CD1c-positive myeloid dendritic cell (primary cell): ENCODE measurements around the gene IFNL2.
"Not testable (repeated sequence)": the region's sequence is repeated elsewhere in the genome, so short reads cannot be mapped to it uniquely, and the experiment has no call there.

Experiments
- DNase-seq: peaks from one replicate; pipeline ENCODE4 v3.0.0-alpha.2; 2016; ENCODE audit errors: extremely low spot score

IFNL2 gene

GRCh38 chr19:39297931-39298634, 29.9 kb downstream of the IFNL2 start:
- DNase-seq, result no peak

GRCh38 chr19:39299404-39299803, 31.2 kb downstream of the IFNL2 start:
- no peak for DNase-seq

GRCh38 chr19:39299832-39300231, 31.6 kb downstream of the IFNL2 start:
- DNase-seq, result no peak

GRCh38 chr19:39301021-39301420, 32.8 kb downstream of the IFNL2 start:
- DNase-seq, result no peak

- peak; percentile 58 for DNase-seq
Observed at GRCh38 chr19:39301562-39301961, 33.4 kb downstream of the IFNL2 start.

- no peak for DNase-seq
Observed at GRCh38 chr19:39303373-39304184, 35.4 kb downstream of the IFNL2 start.

- no peak for DNase-seq
Observed at GRCh38 chr19:39304185-39304513, 36.0 kb downstream of the IFNL2 start.

- DNase-seq, result no peak
Observed at GRCh38 chr19:39304701-39305571, 36.7 kb downstream of the IFNL2 start.

GRCh38 chr19:39306075-39306474, 37.9 kb downstream of the IFNL2 start:
- DNase-seq, result no peak

GRCh38 chr19:39307046-39307821, 39.0 kb downstream of the IFNL2 start:
- no peak for DNase-seq

GRCh38 chr19:39307822-39308530, 39.8 kb downstream of the IFNL2 start:
- DNase-seq, result no peak

- DNase-seq, result no peak
Observed at GRCh38 chr19:39308531-39309304, 40.5 kb downstream of the IFNL2 start.

GRCh38 chr19:39309305-39309670, 41.1 kb downstream of the IFNL2 start:
- not testable (repeated sequence) for DNase-seq

- no peak for DNase-seq
Observed at GRCh38 chr19:39310558-39311311, 42.5 kb downstream of the IFNL2 start.

GRCh38 chr19:39314016-39314728, 46.0 kb downstream of the IFNL2 start:
- DNase-seq, result no peak

GRCh38 chr19:39315933-39316332, 47.7 kb downstream of the IFNL2 start:
- DNase-seq, result no peak

GRCh38 chr19:39316627-39317321, 48.6 kb downstream of the IFNL2 start:
- no peak for DNase-seq

GRCh38 chr19:39317476-39317875, 49.3 kb downstream of the IFNL2 start:
- DNase-seq, result no peak
